Kidney tubule cell (primary cell): Measurements from ENCODE around the gene NRL.

Experiments used
- DNase-seq: peaks from one replicate; pipeline ENCODE4 v3.0.0-alpha.2; 2018; ENCODE audit warnings: low spot score

NRL gene

DNA sequence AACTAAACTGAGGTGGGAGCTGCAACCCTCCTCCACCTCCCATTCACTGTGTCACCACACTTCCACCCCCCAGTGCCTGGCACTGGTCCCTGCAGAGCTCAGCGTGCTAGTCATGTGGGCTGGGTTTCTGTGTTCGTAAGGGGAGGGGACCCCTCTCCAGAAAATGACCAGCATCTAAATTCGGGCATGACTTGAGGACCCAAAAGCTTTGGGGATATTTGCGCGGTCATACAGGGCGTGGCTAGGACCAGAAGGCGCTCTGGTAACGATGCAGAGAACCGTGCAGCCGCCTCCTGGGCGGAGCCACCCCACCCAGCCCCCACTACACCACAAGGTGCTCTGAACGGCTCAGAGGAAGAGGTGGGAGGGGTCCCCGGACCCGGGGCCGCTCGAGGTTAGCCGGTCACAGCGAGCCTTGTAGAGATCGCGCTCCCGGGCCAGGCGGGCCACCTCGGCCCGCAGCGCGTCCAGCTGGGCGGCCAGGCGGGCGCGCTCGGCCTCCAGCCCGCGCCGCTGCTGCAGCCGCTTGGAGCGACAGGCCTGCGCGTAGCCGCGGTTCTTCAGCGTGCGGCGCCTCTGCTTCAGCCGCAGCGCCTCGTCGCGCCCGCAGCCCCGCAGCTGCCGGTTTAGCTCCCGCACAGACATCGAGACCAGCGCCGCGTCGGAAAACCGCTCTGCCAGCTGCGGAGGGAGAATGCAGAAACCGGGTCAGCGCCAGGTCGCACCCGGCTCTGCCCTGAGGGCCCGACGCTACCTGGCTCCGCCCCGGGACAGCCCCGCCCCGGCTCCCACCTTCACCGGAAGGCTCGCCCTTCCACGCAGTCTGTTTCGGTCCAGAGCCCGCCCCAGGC, 33.6 kb downstream of the NRL start:
- peak; percentile 35 for DNase-seq

DNA sequence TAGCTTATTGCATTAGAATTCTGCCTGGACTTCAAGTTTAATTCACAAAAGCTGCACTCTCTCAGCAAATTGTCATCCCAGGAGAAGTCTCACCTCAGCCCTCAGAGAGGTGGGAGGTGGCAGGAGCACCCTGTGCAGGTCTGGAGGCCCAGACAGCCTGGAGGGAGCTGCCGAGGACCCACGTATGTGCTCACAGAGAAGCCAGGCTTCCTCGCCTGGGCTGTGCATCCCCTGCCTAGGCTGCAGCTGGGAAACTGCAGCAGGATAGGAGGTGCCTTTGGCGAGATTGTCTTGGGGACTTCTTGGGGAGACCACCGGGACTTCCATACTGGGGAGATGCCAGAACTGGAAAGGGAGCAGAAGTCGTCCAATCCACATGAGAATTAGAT, 34.6 kb downstream of the NRL start:
- DNase-seq: no peak

DNA sequence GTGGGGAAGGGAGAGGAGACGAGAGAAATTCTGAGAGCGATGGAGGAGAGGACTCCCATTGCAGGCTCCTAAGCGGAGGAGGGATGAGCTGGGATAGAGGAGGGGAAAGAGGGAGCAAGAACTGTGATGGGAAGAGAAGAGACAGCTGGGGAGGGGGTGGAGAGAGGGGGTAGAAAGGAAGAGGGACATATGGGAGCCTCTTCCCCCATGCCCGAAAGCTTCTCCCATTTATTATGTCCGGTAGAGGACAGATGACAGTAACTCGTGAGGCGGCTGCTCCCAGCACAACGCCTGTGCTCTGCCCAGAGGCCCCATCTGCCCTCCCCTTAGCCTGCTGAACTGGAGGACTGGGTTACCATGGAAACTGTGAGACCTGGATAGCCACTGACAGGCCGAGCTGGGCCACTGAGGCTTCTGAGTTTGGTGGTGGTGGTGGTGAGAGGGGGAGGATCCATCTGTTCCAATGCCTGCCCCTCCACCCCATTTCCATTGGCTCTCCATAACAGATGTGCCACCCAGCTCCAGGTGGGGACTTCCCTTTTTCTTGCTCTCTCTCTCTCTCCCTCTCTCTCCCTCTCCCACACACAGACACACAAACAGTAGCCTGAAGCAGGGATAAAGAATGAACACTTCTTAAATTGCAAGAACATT, 35.1 kb downstream of the NRL start:
- no peak for DNase-seq

DNA sequence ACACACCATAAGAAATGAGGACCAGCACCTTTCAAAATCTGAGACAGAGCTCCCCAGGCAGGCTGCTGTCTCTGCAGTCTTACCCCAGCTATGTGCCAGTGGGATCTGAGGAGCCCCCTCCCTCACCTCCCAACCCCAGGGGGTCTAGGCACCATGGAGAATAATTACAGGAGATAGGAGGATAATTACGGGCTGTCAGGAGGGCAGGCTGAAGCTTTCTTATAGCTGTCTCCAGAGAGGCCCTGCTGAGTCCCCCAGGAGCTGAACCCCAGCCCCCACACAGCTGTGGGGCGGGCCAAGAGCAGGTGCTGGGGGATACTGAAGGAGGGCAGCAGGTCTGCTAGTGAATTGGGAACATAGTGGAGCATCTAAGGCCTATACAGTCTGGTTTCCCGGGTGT, 36.6 kb downstream of the NRL start:
- no peak for DNase-seq

DNA sequence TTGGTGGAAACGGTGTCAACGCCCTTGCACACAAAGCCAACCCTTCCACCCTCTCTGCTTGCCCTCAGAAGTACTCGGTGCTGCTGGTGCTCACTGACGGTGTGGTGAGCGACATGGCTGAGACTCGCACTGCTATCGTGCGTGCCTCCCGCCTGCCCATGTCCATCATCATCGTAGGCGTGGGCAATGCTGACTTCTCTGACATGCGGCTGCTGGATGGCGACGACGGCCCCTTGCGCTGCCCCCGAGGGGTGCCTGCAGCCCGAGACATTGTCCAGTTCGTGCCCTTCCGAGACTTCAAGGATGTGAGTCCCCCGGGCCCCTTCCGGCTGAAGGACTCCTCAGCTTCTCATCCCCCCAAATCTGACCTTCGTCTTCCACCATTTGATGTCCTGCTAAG, 37.7 kb downstream of the NRL start:
- DNase-seq: no peak

DNA sequence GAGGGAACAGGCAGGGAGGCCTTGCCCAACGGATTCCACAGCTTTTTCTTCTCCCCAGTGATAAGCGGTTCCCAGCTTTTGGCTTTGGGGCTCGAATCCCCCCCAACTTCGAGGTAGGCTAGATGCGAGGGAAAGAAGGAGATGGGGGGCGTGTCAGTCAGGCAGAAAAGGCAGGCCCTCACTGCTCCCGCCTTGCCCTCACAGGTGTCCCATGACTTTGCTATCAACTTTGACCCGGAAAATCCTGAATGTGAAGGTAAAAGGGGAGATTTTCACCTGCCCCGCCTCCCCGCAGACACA, 38.5 kb downstream of the NRL start:
- DNase-seq: no peak

DNA sequence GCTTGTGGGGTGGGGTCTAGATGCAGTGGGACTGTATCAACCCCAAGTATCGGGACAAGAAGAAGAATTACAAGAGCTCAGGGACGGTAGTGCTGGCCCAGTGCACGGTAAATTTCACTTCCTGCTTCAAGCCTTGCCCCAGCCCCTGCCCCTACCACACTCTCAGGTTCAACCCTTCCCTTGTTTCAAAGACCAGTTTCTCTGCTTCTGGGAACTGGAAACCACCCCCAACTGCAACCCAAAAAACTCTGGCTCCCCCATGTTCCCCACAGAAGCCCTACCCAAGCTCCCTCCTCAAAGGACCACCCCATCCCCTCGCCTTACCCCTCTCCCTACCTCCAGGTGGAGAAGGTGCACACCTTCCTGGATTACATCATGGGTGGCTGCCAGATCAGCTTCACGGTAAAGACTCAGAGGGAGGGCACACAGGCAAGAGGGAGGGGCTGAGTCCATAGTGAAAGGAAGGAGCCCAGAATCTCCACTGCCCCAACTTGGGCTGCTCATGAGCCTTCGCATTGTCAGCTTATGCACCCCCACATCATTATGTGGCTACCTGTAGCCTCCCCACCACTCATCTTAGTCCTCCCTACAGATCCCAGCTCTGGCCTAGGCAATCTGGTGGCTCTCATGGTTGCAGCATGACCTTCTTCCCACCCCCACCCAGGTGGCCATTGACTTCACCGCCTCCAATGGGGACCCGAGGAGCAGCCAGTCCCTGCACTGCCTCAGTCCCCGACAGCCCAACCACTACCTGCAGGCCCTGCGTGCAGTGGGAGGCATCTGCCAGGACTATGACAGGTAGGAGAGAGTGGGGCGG, 39.1 kb downstream of the NRL start:
- DNase-seq: no peak

DNA sequence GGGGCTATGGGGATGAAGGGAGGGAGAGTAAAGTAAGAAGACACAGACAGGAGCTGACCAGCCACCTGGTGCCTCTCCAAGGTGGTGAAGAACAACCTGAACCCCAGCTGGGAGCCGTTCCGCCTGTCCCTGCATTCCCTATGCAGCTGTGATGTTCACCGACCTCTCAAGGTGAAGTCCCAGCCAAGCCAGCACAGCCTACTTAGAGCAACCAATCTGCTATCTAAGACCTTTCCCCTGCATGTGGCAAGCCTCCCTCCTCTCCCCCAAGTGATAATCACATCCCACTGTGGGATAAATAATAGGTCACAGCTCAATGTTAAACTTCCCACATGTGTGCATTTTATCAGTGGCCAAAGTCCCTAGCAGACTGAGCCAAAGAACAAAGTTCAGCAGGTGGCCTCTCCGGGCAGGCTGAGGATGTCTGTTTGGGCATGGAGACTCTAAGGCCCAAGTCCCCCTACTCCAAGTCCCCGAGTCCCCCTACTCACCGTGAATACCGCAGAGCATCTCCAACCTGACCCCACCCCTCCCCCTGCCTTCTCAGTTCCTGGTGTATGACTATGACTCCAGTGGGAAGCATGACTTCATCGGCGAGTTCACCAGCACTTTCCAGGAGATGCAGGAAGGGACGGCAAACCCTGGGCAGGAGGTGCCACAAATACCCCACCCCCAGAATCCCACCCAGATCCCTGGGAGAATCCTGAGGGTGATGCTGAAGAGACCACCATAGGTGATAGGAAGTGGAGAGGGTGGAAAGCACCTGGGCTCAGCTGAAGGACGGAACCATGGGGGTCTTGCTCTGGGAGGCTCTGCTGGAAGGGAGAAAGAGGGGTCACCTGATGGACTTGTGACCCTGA, 39.9 kb downstream of the NRL start:
- DNase-seq: no peak

DNA sequence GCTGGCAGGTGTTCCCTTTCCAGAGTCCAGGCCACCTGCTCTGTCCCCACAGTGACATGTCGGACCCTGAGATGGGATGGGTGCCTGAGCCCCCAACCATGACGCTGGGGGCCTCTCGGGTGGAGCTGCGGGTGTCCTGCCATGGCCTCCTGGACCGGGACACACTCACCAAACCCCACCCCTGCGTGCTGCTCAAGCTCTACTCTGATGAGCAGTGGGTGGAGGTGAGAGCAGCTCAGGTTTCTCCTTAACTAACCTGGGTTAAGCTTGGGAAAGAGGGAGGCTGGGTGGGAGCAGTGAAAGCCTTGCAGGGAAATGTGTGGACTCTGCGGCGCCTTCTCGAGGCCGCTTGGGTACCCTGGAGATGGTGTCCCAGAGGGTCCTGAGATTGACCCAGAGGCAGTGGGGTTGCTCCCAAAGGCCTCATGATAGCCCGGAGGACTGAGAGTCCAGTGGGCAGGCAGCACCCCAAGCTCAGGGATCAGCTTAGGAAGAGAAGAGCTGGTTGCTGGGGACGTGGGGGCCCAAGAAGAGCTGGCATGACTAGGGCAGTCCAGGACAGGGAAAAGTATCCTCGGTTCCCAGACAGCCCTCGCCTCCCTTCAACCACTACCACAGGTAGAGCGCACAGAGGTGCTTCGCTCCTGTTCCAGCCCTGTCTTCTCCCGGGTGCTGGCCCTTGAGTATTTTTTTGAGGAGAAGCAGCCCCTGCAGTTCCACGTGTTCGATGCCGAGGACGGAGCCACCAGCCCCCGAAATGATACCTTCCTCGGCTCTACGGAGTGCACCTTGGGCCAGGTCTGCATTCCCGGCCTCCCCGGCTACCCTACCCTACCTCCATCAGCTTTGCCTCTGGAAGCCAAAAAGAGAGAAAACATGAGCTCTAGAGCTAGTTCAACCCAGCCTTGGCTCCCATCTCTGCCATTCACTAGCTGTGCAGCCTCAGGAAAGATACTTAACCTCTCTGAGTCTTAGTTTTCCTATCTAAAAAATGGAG, 41.6 kb downstream of the NRL start:
- DNase-seq: no peak

DNA sequence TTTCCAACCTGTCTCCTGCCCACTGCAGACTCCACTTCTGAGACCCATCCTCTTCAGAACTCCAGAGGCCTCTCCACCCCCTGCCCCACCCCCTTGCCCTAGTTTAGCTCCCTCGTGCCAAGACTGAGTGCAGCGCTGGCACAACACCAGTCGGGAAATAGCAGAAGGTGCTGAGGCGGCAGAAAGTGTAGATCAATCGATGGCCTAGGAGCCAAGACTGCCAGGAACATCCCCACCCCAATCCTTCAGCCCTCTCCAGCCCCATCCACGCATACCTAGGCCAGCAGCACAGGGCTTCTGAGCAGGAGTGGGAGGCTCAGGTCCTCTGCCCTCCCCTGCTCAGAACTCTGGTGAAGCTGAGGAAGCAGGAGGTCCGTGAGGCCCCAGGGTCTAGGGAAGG, 42.3 kb downstream of the NRL start:
- DNase-seq: no peak

DNA sequence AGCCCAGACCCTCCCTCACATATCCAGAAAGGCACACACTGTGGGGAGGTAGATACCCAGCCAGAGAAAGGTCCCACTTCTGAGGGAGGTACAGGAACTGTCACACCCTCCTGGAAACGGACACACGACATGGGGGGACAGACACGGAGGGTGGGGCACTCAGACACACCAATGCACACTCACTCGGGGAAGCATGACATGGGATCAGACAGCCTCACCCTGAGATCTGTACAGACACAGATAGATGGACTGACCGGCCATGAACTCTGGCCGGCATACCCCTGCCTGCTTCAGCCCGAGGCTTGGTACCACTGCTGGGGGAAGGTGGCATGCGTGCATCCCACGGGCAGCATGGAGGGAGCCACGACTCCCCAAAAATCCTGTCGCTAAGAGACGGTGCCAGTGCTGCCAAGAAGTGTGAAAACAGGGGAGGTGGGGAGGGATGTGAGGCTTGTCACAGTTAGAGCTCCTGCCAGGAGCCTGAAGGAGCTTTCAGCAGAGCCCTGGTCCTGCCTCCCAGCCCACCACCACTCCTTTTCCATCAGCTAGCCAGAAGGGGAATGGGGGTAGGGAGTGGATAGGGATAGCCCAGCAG, 42.8 kb downstream of the NRL start:
- no peak for DNase-seq

DNA sequence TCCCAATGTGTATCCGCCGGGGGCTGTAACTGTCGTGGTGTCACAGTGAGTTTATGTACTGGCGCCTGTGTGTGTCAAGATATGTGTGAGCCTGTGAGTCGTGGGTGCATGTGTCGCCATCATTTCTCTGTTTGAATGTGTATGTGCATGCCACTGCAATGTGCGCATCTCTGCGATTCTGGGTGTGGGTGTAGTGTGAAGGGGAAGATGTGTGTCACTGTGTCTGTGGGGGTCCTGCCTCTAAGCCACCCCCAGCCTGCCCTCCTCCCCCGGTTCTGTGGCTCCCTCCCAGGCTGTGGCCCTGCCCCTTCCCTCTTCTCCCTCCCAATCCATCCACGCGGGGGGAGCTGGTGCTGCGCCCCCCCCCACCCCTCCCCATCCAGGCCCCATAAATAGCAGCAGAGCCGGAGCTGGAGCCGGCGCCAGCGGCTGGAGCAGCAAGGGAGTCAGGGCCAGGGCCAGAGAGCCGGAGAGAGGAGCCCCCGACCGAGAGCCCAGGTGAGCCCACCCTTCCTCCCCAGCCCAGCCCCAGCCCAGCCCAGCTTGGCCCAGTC, 43.5 kb downstream of the NRL start, which contains the start of gene CPNE6:
CPNE6 (plus strand) TSS at position 419 of the 554 bp plus-strand sequence. CDS start 1,375 bp downstream, outside the sequence.
- DNase-seq: no peak

DNA sequence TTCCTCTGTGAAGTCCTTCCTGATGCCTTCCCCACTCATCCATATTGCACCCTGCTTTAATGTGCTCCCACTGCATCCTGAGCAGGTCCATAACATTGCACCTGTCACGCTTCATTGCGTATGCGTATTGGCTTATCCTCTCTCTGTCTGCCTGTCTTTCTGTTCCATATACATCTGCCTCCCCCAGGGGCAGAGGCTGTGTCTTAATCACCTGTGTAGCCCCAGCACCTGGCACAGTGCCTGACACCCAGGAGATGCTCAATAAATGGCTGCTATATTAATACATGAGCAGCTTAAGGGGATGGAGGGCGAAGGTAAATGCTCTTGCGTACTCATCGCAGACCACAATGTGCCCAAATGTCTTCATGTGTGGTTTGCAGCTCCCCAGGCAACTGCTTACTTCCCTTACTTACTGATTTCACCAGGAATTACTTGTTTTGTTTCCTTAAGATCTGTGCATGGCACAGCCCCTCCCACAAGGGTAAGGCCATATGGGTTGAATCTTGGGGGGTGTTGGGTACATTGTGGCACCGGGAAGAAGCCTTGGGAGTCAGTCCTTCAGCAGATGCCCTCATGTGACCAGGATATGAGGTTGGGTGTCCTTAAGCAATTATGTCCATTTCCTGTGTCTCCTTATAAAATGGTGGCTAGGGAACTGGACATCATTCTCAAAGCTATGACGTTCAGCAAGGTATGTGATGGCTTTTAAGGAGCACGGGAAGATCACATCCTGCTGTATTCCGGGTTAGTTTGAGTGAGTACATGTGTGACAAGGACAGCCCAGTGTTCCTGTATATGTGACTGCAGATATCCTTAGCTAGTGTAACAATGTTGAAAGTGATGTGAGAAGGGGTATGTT, 44.2 kb downstream of the NRL start:
- DNase-seq: no peak

DNA sequence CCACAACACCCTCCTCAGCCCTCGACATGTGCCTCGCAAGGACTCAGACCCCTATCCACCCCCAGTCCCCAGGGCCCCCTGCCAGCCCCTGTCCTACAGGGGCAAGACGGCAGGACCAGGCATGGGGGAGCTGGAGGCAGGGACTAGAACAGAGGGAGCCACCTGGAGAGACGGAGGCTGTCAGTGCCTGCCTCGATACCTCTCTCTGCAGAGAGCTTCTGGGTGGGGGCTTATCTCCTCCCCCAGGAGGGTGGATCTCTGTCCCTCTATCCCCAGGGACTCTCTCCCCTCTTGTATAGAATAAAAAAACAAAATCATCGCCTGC, 45.4 kb downstream of the NRL start:
- no peak for DNase-seq

DNA sequence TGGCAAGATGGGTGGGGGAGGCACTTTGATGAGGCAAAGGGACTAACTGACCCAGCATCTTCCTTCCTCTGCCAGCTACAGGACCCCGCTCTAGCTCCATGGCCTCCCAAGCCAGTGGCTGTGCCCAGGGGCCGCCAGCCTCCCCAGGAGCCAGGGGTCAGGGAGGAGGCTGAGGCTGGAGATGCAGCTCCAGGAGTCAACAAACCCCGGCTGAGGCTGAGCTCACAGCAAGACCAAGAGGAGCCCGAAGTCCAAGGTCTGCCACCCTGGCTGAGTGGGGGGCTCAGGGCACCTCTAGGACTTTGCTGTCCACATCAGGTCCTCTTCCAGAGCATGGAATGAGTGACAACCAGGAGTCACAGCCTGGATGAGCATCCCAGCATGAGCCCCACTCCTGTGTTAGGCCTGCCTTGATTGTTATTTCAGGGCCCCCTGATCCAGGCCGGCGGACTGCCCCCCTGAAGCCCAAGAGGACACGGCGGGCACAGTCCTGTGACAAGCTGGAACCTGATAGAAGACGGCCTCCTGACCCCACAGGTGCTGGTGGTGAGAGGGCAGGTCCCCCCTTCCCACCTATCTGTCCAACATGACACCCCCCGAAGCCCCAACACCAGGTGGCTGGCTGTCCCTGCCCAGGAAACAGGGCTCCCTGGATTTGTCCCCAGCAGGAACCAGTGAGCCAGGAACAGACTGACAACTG, 45.9 kb downstream of the NRL start:
- no peak for DNase-seq

DNA sequence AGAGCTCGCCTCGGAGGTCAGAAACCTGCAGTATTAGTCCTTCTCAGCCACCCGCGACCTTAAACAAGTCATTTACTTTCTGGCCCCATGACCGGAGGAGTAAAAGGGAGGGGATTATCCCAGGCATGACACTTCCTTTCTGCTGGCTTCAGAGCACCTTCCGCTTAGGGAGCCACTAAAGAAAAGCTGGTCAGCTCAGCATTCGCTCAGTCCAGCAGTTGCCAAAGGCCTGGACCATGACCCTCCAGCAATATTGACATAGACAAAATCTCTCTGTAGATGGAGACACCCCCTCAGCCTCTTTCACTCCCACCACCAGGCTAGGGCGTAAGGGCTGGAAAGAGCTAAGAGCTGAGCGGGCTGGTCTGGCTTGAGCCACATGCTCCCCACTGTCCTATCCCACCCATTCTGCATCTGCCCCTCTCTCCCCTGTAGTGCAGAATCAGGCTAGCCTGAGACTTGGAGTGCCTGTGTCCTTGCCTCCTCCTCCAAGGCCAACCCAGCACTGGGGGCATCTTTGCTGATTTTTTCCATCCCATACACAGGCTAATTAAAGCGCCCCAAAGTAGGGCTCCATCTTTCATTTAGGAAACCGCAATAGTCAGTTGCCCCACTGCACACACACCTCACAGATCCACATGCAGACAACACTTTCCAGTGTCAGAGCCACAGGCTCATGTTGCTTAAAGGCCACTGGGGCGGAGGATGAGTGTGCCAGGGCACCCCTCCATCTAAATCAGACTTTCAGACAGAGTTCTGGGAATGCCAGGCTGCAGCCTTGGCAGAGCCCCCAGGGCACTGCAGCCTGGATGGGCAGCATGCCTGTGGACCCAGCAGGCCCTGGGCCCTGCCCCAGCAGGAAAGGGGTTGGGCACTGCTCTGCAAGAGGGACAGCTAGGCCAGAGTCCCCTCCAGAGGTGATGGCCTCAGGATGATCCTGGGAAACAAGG, 47.3 kb downstream of the NRL start:
- DNase-seq: no peak

DNA sequence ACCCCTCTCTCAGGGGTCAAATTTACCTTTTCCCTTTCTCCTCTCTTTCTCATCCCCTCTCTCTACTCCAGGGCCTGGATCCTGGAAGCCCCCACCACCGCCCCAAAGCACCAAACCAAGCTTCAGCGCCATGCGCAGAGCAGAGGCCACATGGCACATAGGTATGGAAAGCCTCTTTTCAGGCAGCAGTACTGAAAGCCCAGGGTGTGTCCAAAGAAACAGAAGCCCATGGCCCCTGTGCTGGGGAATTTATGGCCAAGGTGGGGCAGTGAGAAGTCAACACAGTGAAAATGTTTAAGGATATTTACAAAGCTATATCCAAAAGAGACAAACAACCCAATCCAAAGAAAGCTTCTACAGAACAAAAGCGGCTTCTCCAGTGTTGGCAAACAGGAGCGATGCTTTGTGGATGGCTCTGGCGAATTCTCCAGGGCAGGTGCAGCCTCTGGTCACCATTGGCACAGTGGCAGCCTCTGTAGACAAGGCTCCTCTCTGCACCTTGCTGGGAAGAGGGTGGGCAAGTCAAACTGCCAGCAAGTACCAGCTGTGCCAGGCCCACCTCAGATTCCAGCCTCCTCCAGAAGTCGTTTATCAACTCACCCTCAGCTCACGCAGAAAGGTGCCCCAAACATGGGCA, 48.1 kb downstream of the NRL start:
- DNase-seq: no peak
